RWPE1 (cell line): ENCODE measurements around the gene LYZL1.
"Not testable (repeated sequence)": the region's sequence is repeated elsewhere in the genome, so short reads cannot be mapped to it uniquely, and the experiment has no call there.

Source experiments
- CTCF ChIA-PET: fragments of 350-600 bp; sonication (Branson Sonifier 250); formaldehyde crosslinking; extraction: SDS; loops from one replicate; lab custom pipeline; 2021; lab: Yijun Ruan, JAX
- POLR2A ChIA-PET: fragments of 400-600 bp; formaldehyde crosslinking; extraction: SDS; loops from one replicate; lab custom pipeline; 2020; ENCODE audit warnings: antibody characterized with exemption; ENCODE audit not compliant: low non-redundant PET; lab: Yijun Ruan, JAX
- DNase-seq: peaks from one replicate; pipeline ENCODE4 v3.0.0; 2012; ENCODE audit warnings: low spot score
- H3K27ac ChIP-seq: fragments of 450-650 bp; 2 replicates; pipeline ENCODE4 v1.5.1; 2017
- TF ChIP-seq, protein P1 (sequence below): fragments of 450-650 bp; conservative IDR thresholded peaks from 2 replicates; pipeline ENCODE4 v1.5.1; 2017; ENCODE audit warnings: low read depth, mild to moderate bottlenecking

The LYZL1 gene

DNA sequence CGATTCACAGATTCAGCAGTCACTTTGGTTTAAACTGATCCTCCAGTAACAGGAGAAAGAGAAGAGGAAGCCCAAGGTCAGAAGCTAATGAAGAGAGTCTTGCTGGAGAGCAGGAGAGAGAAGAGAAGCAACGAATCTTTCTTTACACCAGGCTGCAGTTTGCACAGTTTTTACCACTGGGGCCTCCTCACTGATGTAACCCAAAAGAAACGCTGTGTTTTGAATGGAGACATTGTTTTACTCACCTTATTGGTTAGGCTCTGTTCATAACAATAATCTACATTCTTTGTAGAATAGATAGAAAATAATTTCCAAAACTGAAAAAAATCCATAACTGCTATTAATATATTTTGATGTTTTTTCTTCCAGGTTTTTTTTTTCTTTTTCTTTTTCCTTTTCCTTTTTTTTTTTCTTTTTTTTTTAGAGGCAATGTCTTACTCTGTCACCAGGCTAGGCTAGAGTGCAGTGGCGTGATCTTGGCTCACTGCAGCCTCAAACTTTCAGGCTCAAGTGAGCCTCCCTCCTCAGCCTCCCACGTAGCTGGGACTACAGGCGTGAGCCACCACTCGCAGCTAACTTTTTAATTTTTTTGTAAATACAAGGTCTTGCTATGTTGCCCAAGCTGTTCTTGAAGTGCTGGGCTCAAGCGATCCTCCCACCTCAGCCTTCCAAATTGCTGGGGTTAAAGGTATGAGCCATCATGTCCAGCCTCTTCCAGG is 27.6 kb downstream of the LYZL1 start:
- no peak for DNase-seq
- TF ChIP-seq, protein P1, sequence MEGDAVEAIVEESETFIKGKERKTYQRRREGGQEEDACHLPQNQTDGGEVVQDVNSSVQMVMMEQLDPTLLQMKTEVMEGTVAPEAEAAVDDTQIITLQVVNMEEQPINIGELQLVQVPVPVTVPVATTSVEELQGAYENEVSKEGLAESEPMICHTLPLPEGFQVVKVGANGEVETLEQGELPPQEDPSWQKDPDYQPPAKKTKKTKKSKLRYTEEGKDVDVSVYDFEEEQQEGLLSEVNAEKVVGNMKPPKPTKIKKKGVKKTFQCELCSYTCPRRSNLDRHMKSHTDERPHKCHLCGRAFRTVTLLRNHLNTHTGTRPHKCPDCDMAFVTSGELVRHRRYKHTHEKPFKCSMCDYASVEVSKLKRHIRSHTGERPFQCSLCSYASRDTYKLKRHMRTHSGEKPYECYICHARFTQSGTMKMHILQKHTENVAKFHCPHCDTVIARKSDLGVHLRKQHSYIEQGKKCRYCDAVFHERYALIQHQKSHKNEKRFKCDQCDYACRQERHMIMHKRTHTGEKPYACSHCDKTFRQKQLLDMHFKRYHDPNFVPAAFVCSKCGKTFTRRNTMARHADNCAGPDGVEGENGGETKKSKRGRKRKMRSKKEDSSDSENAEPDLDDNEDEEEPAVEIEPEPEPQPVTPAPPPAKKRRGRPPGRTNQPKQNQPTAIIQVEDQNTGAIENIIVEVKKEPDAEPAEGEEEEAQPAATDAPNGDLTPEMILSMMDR = no peak
- CTCF ChIA-PET = interaction anchor here (0.6 to 1.2 kb wide), 2 partner anchors 12 to 205 kb away, joined by 4 read pairs; no protein-coding TSS in a partner anchor
- no peak overlapping the region for H3K27ac ChIP-seq
- POLR2A ChIA-PET = no interaction called here

DNA sequence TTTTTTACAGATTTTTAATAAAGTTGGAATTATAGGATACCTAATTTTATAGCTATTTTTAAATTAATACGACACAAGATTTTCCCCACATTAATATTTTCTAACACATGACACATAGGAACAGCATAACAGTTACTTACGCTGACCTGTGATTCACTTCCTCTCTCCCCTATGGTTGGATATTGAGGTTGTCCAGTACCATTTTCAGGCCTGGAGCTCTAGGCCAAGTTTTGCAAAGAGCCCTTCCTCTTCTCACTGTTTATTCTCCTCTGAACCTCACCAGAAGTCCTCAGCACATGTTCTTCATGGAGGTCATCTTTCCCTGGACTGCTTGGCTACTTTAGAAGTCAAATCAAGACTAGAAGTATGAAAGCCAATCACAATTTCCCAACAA is 28.2 kb downstream of the LYZL1 start:
- H3K27ac ChIP-seq = no peak overlapping the region
- no peak for DNase-seq
- POLR2A ChIA-PET = no interaction called here
- CTCF ChIA-PET = interaction anchor here (0.6 to 1.2 kb wide), 2 partner anchors 12 to 205 kb away, joined by 4 read pairs; no protein-coding TSS in a partner anchor
- TF ChIP-seq, protein P1 = no peak

DNA sequence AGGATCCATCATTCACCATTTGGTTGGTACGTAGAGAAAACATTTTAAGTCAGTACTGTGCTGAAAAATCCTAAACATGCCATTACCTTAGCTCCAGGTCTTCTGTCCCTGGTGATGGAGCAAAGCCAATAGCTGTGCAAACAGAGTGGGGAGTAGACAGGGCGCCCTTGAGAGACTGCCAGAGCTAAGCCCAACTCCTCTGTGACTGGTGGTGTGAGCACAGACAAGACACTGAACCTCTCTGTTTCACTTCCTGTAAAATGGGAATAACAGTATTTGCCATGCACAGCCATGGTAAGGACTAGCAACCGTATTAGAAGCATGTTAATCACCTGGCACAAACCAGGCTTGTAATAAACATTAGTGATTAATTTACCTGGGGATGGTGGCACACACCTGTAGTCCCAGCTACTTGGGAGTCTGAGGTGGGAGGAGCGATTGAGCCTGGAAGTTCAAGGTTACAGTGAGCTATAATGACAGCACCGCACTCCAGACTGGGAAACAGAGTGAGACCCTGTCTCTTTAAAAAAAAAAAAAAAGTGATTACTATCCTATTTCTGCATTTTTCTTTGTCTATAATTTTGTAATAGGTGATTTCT is 28.7 kb downstream of the LYZL1 start:
- CTCF ChIA-PET = interaction anchor here (1.2 kb wide), 1 partner anchor 13 kb away, joined by 4 read pairs; no protein-coding TSS in a partner anchor
- POLR2A ChIA-PET = no interaction called here
- no peak for DNase-seq
- TF ChIP-seq, protein P1 = no peak
- no peak overlapping the region for H3K27ac ChIP-seq

DNA sequence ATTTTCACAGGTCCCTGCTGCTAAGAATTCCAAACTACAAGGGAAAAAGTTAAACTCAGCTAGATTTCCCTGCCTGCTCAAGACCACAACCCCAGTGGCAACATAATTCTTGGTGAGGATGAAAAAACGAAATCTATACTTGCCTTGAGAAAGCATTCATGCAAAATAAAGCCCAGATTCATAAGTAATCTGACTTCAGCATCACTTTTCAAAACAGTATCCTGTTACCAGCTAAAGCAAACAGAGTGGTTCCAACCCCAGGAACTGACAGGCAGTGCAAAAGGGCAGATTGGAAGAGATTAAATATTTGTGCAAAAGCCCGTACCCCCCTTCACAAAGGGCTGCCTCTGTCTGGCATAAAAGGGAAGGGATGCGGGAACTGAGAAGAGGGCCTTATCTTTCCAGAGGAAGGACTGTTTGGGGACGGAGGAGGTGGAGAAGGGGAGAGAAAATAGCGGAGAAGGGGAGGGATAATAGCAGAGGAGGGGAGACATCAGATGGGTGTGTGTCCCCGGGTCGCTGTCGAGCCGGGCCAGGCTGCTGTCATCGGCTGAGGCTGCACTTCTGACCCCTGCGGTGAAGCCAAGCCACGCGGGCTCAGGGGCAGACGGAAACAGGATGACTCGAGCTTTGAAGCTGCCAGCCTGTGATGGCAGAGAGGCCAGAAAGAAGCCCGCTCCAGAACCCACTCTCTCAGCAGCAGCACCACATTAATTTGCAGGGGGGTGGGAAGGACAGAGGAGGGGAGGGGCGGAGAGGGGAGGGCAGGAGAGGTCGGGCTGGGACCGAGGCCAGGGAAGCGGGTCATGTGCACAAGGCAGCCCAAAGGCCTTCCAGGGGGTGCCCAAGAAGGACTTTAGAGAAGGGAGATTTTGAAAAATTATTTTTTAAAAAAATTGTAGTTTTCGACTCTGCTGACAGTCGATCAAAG is 29.5 kb downstream of the LYZL1 start:
- DNase-seq, H3K27ac ChIP-seq, CTCF ChIA-PET, POLR2A ChIA-PET: not testable (repeated sequence)

DNA sequence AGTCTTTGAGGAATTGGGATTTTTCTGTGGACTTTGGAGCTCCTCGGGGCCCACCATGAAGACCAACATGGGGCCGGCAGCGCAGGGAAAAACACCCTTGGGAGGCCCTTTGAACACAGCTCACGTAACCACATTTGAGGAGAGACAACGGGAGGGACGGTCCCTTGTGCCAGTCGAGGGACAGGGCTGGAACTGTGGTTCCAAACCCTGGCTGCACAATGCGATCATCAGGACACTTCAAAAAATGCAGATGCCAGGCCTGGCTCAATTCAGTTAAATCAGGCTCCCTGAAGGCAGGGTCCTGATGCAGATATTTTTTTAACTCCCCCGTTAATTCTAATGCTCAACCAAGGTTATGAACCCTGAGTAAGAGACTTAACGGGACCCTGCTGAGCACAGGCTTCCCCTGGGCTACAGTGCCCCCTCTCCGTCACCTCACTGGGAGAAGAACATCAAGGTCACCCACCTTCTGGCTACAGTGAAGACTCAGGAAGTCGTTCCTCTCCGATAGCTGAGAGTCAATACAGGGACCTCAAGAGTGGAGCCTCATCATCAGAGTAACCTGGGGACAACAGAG is 30.4 kb downstream of the LYZL1 start:
- no peak overlapping the region for H3K27ac ChIP-seq
- DNase-seq = no peak
- POLR2A ChIA-PET = no interaction called here
- CTCF ChIA-PET = interaction anchor here (0.6 kb wide), 1 partner anchor 185 kb away, joined by 3 read pairs; no protein-coding TSS in a partner anchor
- TF ChIP-seq, protein P1 = no peak

DNA sequence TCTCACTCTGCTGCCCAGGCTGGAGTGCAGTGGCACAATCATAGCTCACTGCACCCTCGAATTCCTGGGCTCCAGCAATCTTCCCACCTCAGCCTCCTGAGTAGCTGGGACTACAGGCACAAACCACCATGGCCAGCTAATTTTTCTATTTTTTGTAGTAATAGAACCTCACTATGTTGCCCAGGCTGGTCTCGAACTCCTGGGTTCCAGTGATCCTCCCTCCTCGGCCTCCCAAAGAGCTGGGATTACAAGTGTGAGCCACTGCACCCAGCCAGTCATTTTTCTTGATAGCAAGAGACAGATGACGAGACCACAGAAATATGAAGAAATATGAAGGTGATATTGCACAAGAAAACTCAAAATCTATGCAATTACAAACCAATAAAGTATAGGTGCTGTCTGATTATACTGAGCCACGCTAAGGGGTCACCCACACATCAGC is 31.8 kb downstream of the LYZL1 start:
- POLR2A ChIA-PET = interaction anchor here (0.6 kb wide), 1 partner anchor 88 kb away, joined by 3 read pairs; no protein-coding TSS in a partner anchor
- CTCF ChIA-PET = interaction anchor here (0.5 to 0.7 kb wide), 2 partner anchors 15 to 782 kb away, joined by 3 read pairs; no protein-coding TSS in a partner anchor
- not testable (repeated sequence) for H3K27ac ChIP-seq

More for the DNA sequence above, 31.8 kb downstream of the LYZL1 start:
- DNase-seq = not testable (repeated sequence)
